Measurements from ENCODE around the gene ADGRL2. TPM values are rescaled to one million over a fixed set of nuclear protein-coding genes. Genes with fewer than 3 reads are reported as not detected.

The ADGRL2 gene
- total and polyA plus RNA-seq, 2 donors (not counting 3 experiments of a cell fraction or from before 2014, with no cell fraction given) = 32.7 to 46.1 TPM

GRCh38 chr1:82001345-82001744 is 200.6 kb downstream of the ADGRL2 start:
- BruUV-seq (replicated peaks) = no TSS peak
- no peaks in the 10 kb centered on the region for H3K4me1 ChIP-seq (ENCODE audit: control insufficient read depth, extremely low read depth, insufficient read depth, low read length)
- no peaks in the 10 kb centered on the region for H3K79me2 ChIP-seq (ENCODE audit: control insufficient read depth, insufficient read depth, low read length)
- H3K27me3 ChIP-seq (ENCODE audit: control insufficient read depth in 2 of 2, insufficient read depth in 2 of 2, low read length in 2 of 2) = no peaks in the 10 kb centered on the region
- no peak overlapping the region for H2AFZ ChIP-seq (ENCODE audit: low read depth, low read length)
- POLR2A ChIA-PET = no interaction called here
- H3K9ac ChIP-seq (replicated peaks; ENCODE audit: extremely low read depth, insufficient read depth, low read length) = no peak overlapping the region
- H3K36me3 ChIP-seq (ENCODE audit: control insufficient read depth in 2 of 2, extremely low read depth in 1 of 2, insufficient read depth in 2 of 2, low read length in 2 of 2) = no peaks in the 10 kb centered on the region
- no peaks in the 10 kb centered on the region for H3K9me1 ChIP-seq (replicated peaks; ENCODE audit: control insufficient read depth, extremely low read depth, insufficient read depth, low read length)
- H3K4me2 ChIP-seq (ENCODE audit: insufficient read depth, low read length) = no peak overlapping the region
- DNase-seq (ENCODE audit: low read depth, low spot score) (no peak), FAIRE-seq (no peak)
- H3K9me3 ChIP-seq (replicated peaks; ENCODE audit: control insufficient read depth, insufficient read depth, low read length) = no peaks in the 10 kb centered on the region
- dilution Hi-C loops (cut with MboI; ENCODE audit: extremely low pct_ligation_motif_present, low sequenced_read_pairs) (no loop called here), intact Hi-C loops (cut with micrococcal nuclease) (no loop called here)
- TF ChIP-seq MAX (IDR thresholded peaks at IDR 0.05; ENCODE audit: insufficient read depth, insufficient read length) (no peak), GATA2 (IDR thresholded peaks at IDR 0.05; ENCODE audit: insufficient read depth, insufficient read length, low read depth, low read length) (no peak), JUN (IDR thresholded peaks at IDR 0.05; ENCODE audit: borderline replicate concordance, insufficient read depth, insufficient read length, low read depth) (no peak), EZH2 (IDR thresholded peaks at IDR 0.05; ENCODE audit: borderline replicate concordance, low read depth, low read length, severe bottlenecking) (no peak), POLR2A (IDR thresholded peaks at IDR 0.05; ENCODE audit: low read depth, low read length) (no peak), CTCF (IDR thresholded peaks at IDR 0.05; ENCODE audit: extremely low read depth in 1 of 2, insufficient read depth in 1 of 2, low read depth in 1 of 2, low read length in 2 of 2) (no peak), MYC (IDR thresholded peaks at IDR 0.05; ENCODE audit: low read depth, low read length) (no peak), FOS (IDR thresholded peaks at IDR 0.05; ENCODE audit: borderline replicate concordance, insufficient read depth, low read length) (no peak), POLR2AphosphoS5 (IDR thresholded peaks at IDR 0.05; ENCODE audit: insufficient read depth, low read depth, low read length) (no peak)
- no peak overlapping the region for H3K4me3 ChIP-seq (replicated peaks in 1 of 3; ENCODE audit: insufficient read depth in 1 of 3, low read depth in 1 of 3, low read length in 3 of 3)
- no peak overlapping the region for H3K27ac ChIP-seq (ENCODE audit: insufficient read depth, low read depth, low read length)
- CTCF ChIA-PET = no interaction called here
- no peaks in the 10 kb centered on the region for H4K20me1 ChIP-seq (replicated peaks; ENCODE audit: control insufficient read depth, extremely low read depth, insufficient read depth, low read length)
